Measurements from ENCODE around the gene SLC25A1.
"Not testable (repeated sequence)": the region's sequence is repeated elsewhere in the genome, so short reads cannot be mapped to it uniquely, and the experiment has no call there.

SLC25A1 gene

GRCh38 chr22:19204640-19205039 lies 26.1 kb upstream of the SLC25A1 start:
- DNase-seq (ENCODE audit: low spot score) = no peak

- DNase-seq (ENCODE audit: low spot score) = no peak
These were observed 25.3 kb upstream of the SLC25A1 start for GRCh38 chr22:19203834-19204233.

- DNase-seq (ENCODE audit: low spot score) = not testable (repeated sequence)
These were observed 24.3 kb upstream of the SLC25A1 start for GRCh38 chr22:19202799-19203186.

GRCh38 chr22:19201869-19202798 lies 23.6 kb upstream of the SLC25A1 start:
- DNase-seq (ENCODE audit: low spot score) = no peak

GRCh38 chr22:19201130-19201868 lies 22.8 kb upstream of the SLC25A1 start:
- no peak for DNase-seq (ENCODE audit: low spot score)

GRCh38 chr22:19199479-19199878 lies 20.9 kb upstream of the SLC25A1 start:
- no peak for DNase-seq (ENCODE audit: low spot score)

GRCh38 chr22:19197997-19198865 lies 19.7 kb upstream of the SLC25A1 start:
- DNase-seq (ENCODE audit: low spot score) = no peak

GRCh38 chr22:19196841-19197612 lies 18.5 kb upstream of the SLC25A1 start:
- DNase-seq (ENCODE audit: low spot score) = no peak

GRCh38 chr22:19195796-19196731 lies 17.5 kb upstream of the SLC25A1 start:
- no peak for DNase-seq (ENCODE audit: low spot score)

GRCh38 chr22:19194766-19195536 lies 16.4 kb upstream of the SLC25A1 start:
- no peak for DNase-seq (ENCODE audit: low spot score)

- DNase-seq (ENCODE audit: low spot score) = no peak
These were observed 15.3 kb upstream of the SLC25A1 start for GRCh38 chr22:19193879-19194278.

- no peak for DNase-seq (ENCODE audit: low spot score)
These were observed 9.4 kb upstream of the SLC25A1 start for GRCh38 chr22:19187716-19188563.

- no peak for DNase-seq (ENCODE audit: low spot score)
These were observed 5.9 kb upstream of the SLC25A1 start for GRCh38 chr22:19184276-19184997.

GRCh38 chr22:19183216-19183615 lies 4.7 kb upstream of the SLC25A1 start:
- DNase-seq (ENCODE audit: low spot score) = no peak

- no peak for DNase-seq (ENCODE audit: low spot score)
These were observed 4.1 kb upstream of the SLC25A1 start for GRCh38 chr22:19182472-19183157.

GRCh38 chr22:19181786-19182471 lies 3.4 kb upstream of the SLC25A1 start:
- DNase-seq (ENCODE audit: low spot score) = no peak
